Fibroblast of skin of left biceps (primary cell): ENCODE measurements around the gene NRXN2.
"Not testable (repeated sequence)": the region's sequence is repeated elsewhere in the genome, so short reads cannot be mapped to it uniquely, and the experiment has no call there.

Experiments used
- DNase-seq, 2 experiments: peaks; one replicate each; pipeline ENCODE4 v3.0.0-alpha.2; 2013; ENCODE audit warnings: low read depth in 2 of 2

The NRXN2 gene

DNA sequence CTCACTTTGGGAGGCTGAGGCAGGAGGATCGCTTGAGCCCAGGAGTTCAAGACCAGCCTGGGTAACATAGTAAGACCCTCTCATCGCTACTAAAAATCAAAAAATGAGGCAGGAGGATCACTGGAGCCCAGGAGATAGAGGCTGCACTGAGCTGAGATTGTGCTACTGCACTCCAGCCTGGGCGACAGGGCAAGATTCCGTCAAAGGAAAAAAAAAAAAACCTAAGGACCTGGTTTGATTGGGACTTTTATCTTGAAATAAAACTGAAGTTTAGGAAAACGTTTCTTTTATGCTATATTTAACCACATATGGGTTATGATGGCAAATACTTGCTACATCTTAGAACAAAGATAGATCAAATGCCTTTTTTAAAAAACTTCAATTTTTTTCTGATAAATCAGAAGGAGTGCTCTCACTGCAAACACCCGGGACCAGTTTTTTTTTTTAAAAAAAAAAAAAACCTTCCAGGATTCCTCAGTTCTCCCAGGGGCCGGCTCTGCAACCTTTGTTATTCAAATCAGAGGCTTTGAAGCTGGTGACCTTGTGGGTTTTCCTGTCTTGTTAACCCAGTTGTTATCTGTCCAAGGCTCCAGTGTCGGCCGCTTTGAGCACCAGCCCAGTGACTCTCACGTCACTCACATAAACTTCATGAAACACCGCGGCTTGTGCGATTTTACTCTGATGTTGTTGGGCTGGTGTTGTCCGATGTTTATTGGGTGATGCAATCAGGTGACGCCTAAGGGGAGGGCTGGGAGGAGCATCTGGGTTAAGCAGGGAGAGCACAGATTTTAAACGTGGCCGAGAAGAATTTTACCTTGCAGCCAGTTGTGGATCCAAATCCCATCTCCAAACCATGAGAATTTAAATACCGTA lies 156.7 kb downstream of the NRXN2 start:
- peak; percentile 49 to 55 for DNase-seq

DNA sequence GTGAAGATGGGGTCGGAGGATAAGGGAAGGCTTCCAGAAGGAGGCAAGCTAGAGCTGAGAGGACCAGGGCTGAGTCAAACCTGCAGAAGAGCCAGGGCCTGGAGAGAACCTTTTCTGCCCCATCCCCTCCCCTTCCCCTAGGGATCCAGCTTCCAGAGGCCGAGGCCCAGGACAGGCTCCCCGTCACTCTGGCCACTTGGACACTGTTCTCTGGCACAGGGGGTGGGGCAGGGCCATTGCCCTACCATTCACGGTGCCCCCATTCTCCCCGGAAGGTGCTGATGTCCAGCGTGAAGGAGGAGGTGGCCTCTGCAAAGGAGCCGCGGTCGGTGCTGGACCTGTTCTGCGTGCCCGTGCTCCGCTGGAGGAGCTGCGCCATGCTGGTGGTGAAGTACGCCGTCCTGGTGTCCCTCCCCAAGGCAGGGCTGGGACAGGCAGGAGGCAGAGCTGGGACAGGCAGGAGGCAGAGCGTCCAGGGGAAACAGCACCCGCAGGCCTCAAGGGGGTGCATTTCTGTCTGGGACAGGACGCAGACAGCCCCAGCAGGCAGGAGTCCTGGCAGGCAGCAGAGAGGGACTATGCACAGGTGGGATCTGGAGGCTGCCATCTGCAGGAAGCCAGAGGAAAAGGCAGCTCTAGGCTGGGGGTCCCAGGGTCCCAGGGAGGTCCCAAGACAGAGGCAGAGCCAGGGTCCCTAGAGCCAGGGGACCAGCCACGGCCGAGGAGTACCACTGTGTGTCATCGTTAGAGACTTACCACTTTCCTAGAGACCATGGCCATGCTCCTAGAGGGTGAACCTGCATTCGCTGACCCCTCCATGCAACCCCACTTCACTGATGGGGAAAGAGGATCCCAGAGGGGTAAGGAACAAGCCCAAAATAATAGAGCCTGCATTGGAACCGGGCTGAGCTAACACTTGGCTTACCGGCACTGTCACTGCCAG lies 157.8 kb downstream of the NRXN2 start:
- DNase-seq = no peak

DNA sequence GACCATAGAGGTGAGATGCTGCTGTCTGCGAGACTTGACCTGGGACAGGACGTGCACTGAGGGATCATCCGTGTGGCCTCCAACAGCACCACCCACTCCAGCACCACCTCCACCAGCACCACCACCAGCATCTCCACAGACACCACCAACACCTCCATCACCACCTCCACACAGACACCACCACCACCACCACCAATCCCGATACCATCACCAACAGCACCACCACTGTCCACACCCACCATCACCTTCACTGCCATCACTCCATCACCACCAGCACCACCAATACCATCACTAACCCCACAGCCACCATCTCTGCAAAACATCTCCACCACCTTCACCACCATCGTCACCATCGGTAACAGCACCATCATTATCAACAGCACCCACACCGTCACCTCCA lies 158.6 kb downstream of the NRXN2 start:
- no peak for DNase-seq

DNA sequence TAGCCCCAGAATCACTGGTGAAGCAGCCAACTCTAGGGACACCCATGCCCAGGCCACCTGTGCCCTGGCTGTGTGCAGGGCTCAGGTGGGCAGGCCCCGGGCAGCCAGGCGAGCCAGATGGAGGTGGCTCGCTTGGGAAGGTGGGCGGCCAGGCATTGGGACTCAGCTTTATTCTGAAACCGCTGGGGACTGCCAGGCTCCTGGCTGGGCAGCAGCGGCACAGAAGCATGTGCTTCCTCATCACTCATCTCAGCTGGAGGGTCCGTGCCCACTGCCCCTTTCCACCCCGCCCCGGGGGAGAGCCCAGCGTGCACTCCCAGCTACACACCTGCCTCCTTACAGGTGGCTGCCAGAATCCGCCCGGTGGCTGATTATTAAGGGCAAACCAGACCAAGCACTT lies 159.0 kb downstream of the NRXN2 start:
- no peak for DNase-seq

DNA sequence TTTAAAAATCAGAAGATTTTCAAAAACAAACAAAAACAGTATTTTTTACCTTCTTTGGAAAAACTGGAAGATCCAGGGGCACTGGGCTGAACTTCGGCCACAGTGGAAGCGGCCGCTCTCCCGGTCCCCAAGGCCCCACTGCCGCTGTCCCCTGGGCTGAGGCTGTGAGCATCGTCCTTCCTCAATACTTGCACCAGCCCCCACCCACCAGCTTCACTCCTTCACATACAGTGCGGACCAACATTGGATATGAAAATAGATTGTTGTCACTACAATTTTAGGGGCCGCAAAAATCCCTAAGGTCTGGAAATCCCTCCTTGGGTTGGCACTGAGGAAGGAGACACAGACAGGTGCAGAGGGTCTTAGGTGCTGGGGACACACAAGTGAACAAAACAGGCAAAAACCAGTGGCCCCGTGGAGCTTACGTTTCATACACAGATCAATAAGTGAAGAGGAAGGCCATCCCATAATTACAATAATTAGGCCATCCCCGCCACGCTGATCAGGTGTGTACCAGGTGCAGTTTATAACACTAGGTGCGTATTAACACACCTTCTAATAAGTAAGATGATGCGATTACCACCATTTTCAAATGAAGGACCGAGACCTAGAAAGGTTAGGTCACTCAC lies 160.2 kb downstream of the NRXN2 start:
- no peak for DNase-seq

DNA sequence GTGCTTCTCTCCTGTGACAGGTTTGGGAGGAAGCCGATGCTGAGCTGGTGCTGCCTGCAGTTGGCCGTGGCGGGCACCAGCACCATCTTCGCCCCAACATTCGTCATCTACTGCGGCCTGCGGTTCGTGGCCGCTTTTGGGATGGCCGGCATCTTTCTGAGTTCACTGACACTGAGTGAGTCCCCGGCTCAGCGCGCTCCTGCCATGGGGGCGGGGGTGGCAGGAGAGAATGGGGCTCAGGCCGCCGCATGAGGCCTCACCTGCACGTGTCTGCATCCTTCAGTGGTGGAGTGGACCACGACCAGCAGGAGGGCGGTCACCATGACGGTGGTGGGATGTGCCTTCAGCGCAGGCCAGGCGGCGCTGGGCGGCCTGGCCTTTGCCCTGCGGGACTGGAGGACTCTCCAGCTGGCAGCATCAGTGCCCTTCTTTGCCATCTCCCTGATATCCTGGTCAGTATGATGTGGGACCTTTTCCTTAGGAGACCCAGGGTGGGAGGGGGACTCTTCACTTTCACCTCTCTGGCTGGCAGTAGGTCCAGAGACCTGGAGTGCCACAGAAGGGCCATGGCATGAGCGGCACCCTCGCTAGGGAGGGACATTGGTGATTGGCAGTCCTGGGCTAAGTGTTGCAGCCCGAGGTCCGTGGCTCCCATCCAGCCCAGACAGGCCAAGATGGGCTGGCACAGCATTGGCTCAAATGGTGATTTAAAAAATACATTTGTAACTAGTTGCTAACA lies 160.8 kb downstream of the NRXN2 start:
- DNase-seq = no peak

DNA sequence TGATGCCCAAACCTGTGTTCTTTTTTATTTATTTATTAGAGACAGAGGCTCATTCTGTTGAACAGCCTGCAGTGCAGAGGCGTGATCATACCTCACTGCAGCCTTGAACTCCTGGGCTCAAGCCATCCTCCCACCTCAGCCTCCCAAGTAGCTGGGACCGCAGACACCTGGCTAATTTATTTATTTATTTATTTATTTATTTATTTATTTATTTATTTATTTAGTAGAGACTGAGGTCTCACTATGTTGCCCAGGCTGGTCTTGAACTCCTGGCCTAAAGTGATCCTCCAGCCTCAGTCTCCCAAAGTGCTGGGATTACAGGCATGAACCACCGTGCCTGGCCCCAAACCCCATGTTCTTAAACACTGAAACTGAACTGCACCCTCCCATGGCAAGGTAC lies 161.6 kb downstream of the NRXN2 start:
- not testable (repeated sequence) for DNase-seq

- DNase-seq = no peak
Observed at GRCh38 chr11:64560941-64561340, 162.1 kb downstream of the NRXN2 start.

- no peak for DNase-seq
Observed at GRCh38 chr11:64560139-64560771, 162.7 kb downstream of the NRXN2 start.

DNA sequence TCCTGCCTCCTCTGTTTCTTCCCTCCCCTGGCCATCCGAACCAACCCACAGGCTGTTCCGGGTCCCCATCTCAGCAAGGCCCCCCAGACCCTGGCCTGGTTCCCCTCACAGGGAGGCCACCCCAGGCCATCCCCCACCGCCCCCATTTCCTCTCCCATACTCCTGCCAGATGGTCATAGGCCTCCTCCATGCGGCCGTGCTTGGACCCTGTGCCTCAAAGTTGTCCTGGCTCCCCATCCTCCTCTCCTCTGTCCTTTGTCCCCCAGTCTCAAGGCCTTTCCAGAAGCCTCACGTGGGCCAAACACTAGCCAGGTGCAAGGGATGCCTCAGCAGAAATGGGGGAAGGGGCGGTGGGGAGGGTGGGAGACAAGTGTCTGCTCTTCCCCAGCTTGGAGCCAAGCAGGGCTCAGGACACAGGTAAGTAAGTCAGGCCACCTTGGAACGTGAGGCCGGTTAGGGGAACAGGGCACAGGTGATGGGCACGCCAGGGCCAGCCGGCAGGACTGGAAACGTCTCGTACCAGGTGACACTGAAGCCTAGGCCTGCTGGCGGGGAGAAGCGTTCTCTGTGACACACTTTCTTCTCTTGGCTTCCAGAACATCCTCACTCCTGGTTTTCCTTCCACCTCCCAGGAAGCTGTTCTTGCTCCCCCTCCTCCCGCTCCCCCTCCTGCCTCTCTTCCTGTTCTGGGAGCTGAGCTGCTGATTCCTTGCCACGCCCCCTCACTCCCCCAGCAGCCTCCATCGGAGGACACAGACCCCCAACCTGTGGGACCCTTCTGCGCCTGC lies 163.5 kb downstream of the NRXN2 start:
- no peak for DNase-seq

DNA sequence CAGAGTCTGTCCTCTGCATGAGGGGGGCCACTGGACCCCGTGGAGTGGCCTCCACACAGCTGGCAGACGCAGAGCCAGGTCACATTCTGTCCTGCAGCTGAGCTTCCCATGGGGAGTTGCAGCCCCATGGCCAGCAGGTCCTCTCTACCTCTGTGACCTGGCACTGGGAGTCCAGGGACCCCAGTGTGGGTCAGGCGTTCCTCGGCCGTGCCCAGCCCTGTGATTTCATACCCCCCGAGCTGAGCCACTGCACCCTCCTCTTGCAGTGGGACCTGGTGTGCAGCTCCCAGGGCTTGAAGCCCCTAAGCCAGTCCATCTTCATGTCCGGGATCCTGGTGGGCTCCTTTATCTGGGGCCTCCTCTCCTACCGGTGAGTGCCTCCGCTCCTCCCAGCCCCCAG lies 164.1 kb downstream of the NRXN2 start:
- no peak for DNase-seq

- no peak for DNase-seq
Observed at GRCh38 chr11:64558065-64558745, 164.8 kb downstream of the NRXN2 start.

GRCh38 chr11:64556721-64557250 lies 166.2 kb downstream of the NRXN2 start:
- no peak for DNase-seq
